AG04450 (cell line): ENCODE data around the gene CEP89. TPM values are rescaled to one million over a fixed set of nuclear protein-coding genes. Genes with fewer than 3 reads are reported as not detected.
A peak's percentile ranks its signal among the peaks of the same experiment; 100 is the strongest.
"Not testable (repeated sequence)": the region's sequence is repeated elsewhere in the genome, so short reads cannot be mapped to it uniquely, and the experiment has no call there.

ENCODE experiments used
- CTCF ChIA-PET: fragments of 300-600, 350-600 bp; formaldehyde crosslinking; extraction: SDS; loops from one replicate; lab custom pipeline; 2022; ENCODE audit warnings: antibody characterized with exemption, inconsistent platforms; lab: Charles Lee
- POLR2A ChIA-PET: fragments of 350-600 bp; formaldehyde crosslinking; extraction: SDS; loops from one replicate; lab custom pipeline; 2021; ENCODE audit warnings: antibody characterized with exemption, inconsistent platforms; lab: Yijun Ruan, JAX
- DNase-seq: peaks from one replicate; pipeline ENCODE4 v3.0.0-alpha.2; 2011; ENCODE audit warnings: low read depth, low spot score
- H3K27ac ChIP-seq: one replicate; pipeline ENCODE4 v1.5.1; 2012; ENCODE audit warnings: low read depth, low read length, control low read depth
- H3K27me3 ChIP-seq: one replicate; pipeline ENCODE4 v1.6.0; 2012; ENCODE audit warnings: low read length; ENCODE audit not compliant: control insufficient read depth, insufficient read depth
- H3K4me3 ChIP-seq: 2 replicates; pipeline ENCODE4 v1.5.1; 2011; ENCODE audit warnings: mild to moderate bottlenecking, low read depth, low read length, control low read depth
- H3K9me3 ChIP-seq: 2 replicates; pipeline ENCODE4 v1.5.1; 2012; ENCODE audit warnings: low read length; ENCODE audit not compliant: control insufficient read depth, insufficient read depth
- polyA plus RNA-seq: library from polyadenylated mRNA; depleted of rRNA; stranded (reverse); fragments of >200 nt; gene quantifications from 2 replicates; pipeline ENCODE4 v1.2.3, GENCODE V29; 2011
- TF ChIP-seq, protein P1 (sequence below): IDR thresholded peaks from 2 replicates; pipeline ENCODE4 v1.5.1; 2011; ENCODE audit warnings: low read depth, low read length, control low read depth, inconsistent platforms

CEP89 gene
- polyA plus RNA-seq, 1 experiment = 12.3 TPM

DNA sequence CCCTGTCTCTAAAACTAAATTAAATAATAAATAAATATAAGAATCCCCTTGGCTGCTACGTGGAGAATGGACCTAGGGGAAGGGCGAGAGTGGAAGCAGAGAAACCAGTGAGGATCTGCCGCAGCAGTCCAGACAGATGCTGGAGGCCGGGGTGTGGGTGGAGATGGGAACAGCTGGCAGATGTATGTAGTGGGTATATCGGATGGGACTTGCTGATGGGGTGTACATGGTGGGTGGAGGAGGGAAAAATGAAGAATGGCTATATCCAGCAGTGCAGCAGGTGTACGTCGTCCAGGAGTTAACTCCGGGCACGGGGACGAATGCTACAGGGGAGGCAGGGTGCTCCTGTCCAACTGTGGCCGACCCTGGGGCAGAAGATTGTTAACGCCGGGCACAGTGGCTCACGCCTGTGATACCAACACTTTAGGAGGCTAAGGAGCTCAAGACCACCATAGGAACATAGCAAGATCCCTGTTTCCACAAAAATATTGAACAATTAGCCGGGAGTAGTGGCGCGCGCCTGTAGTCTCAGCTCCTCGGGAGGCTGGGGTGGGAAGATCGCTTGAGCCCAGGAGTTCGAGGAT, 654 bp downstream of the CEP89 start:
- Histone ChIP-seq H3K27ac (peak overlapping the region; percentile 39), H3K27me3 (no peaks in the 10 kb centered on the region), H3K9me3 (no peaks in the 10 kb centered on the region; the same call in 1 of the 2 replicates), H3K4me3 (peak overlapping the region; percentile 82)
- no peak for DNase-seq
- POLR2A ChIA-PET = interaction anchor here (0.6 to 0.7 kb wide), 4 partner anchors 15 to 138 kb away, joined by 3 to 6 read pairs (median 4); no protein-coding TSS in a partner anchor
- TF ChIP-seq, protein P1, sequence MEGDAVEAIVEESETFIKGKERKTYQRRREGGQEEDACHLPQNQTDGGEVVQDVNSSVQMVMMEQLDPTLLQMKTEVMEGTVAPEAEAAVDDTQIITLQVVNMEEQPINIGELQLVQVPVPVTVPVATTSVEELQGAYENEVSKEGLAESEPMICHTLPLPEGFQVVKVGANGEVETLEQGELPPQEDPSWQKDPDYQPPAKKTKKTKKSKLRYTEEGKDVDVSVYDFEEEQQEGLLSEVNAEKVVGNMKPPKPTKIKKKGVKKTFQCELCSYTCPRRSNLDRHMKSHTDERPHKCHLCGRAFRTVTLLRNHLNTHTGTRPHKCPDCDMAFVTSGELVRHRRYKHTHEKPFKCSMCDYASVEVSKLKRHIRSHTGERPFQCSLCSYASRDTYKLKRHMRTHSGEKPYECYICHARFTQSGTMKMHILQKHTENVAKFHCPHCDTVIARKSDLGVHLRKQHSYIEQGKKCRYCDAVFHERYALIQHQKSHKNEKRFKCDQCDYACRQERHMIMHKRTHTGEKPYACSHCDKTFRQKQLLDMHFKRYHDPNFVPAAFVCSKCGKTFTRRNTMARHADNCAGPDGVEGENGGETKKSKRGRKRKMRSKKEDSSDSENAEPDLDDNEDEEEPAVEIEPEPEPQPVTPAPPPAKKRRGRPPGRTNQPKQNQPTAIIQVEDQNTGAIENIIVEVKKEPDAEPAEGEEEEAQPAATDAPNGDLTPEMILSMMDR = no peak
- CTCF ChIA-PET = interaction anchor here (0.7 to 1.8 kb wide), 4 partner anchors 141 to 213 kb away, joined by 3 to 7 read pairs (median 4); no protein-coding TSS in a partner anchor

DNA sequence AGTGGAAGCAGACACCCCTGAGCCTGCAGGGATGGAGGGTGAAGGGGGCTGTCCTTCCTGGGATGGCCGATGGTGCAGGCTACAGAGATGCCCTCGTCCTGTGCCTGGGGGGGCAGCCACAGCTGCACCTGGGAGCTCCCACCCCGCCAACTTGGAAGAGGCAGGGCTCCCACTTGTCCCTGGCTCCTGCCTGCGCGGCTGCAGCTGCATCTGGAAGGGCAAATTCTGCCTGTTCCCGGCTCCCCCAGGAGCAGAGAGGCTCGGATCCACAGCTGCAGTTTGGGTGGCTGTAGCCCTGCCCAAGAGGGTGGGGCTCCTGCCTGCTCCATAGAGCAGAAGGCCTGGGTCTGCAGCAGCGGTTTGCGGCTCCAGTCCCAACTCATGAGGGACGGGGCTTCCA, 2.2 kb downstream of the CEP89 start:
- TF ChIP-seq, protein P1 = no peak
- H3K4me3 ChIP-seq = no peak overlapping the region
- H3K9me3 ChIP-seq = no peaks in the 10 kb centered on the region; the same call in 1 of the 2 replicates
- CTCF ChIA-PET = no interaction called here
- POLR2A ChIA-PET = no interaction called here
- no peak overlapping the region for H3K27ac ChIP-seq
- H3K27me3 ChIP-seq = no peaks in the 10 kb centered on the region
- DNase-seq = no peak

DNA sequence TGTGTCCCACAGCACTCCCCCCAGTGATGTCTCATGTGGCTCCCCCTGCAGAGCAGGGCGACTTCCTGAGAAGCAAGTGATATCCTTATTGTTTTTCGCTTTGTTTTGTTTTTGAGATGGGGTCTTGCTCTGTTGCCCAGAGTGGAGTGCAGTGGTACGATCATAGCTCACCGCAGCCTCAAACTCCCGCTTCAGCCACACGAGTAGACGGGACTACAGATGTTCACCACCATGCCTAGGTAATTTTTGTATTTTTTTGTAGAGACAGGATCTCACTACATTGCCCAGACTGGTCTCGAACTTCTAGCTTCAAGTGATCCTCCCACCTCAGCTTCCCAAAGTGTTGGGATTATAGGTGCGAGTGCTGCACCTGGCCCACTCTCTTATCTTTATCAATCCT, 5.0 kb downstream of the CEP89 start:
- Histone ChIP-seq H3K27ac (no peak overlapping the region), H3K27me3 (no peaks in the 10 kb centered on the region), H3K4me3 (no peak overlapping the region), H3K9me3 (no peaks in the 10 kb centered on the region; the same call in 1 of the 2 replicates)
- ChIA-PET POLR2A (no interaction called here), CTCF (interaction anchor here (1.0 kb wide), 1 partner anchor 13 kb away, joined by 3 read pairs; no protein-coding TSS in a partner anchor)
- no peak for DNase-seq
- TF ChIP-seq, protein P1 = no peak

DNA sequence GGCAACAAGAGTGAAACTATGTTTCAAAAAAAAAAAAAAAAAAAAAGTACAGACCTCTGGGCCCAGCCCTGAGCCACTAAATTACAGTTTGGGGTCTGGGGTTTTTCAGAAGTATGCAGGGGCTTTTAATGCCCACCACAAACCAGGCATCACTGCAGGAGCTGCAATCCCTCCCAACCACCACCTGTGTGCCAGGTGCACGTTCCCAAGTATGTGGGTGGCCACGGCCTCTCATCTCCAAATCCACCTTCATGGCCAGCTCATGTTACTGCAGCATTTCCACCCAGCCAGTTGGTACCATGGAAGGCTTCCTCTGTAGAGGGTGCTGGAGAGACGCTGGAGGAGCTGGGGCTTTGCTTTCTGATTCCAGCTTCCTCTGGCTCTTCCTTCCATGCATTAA, 26.5 kb downstream of the CEP89 start:
- CTCF ChIA-PET = no interaction called here
- DNase-seq = no peak
- Histone ChIP-seq H3K27ac (no peak overlapping the region), H3K27me3 (no peaks in the 10 kb centered on the region), H3K9me3 (no peaks in the 10 kb centered on the region), H3K4me3 (no peak overlapping the region)
- POLR2A ChIA-PET = interaction anchor here (0.6 kb wide), 1 partner anchor 69 kb away, joined by 7 read pairs; no protein-coding TSS in a partner anchor
- TF ChIP-seq, protein P1 = no peak

DNA sequence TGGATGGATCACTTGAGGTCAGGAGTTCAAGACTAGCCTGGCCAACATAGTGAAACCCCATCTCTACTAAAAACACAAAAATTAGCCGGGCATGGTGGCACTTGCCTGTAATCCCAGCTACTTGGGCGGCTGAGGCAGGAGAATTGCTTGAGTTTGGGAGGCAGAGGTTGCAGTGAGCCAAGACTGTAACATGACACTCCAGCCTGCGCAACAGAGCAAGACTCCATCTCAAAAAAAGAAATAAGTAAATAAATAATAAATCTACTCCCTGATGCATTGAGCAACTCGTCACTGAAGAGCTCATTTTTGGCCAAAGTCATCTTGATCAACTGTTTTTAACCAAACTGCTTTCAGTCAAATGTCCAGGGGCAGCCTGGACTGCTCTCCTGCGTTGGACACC, 30.5 kb downstream of the CEP89 start:
- CTCF ChIA-PET = interaction anchor here (1.2 kb wide), 1 partner anchor 35 kb away, joined by 4 read pairs; no protein-coding TSS in a partner anchor

More for the DNA sequence above, 30.5 kb downstream of the CEP89 start:
- not testable (repeated sequence) for H3K27me3 ChIP-seq, H3K4me3 ChIP-seq, DNase-seq, H3K9me3 ChIP-seq
- H3K27ac ChIP-seq = peak overlapping the region; percentile 21
- POLR2A ChIA-PET = interaction anchor here (0.6 to 1.0 kb wide), 2 partner anchors 30 to 110 kb away, joined by 3 to 4 read pairs; no protein-coding TSS in a partner anchor
